Cardiac muscle cell (in vitro differentiated cells and primary cell): Measurements from ENCODE around the gene TTLL3. TPM values are rescaled to one million over a fixed set of nuclear protein-coding genes. Genes with fewer than 3 reads are reported as not detected.

Source experiments
- DNase-seq, 2 donors: peaks; one replicate each; pipeline versions ENCODE4 v3.0.0 to v3.0.0-alpha.2; 2010 to 2017; ENCODE audit warnings: low read depth in 1 of 2, low spot score in 1 of 2
- H3K27ac ChIP-seq: fragments of 200-600 bp; sonication (generic); 2 replicates; pipeline ENCODE4 v1.5.1; 2016
- H3K27me3 ChIP-seq: fragments of 200-600 bp; sonication (generic); 2 replicates; pipeline ENCODE4 v1.6.0; 2016; ENCODE audit warnings: control low read depth
- H3K36me3 ChIP-seq: fragments of 200-600 bp; sonication (generic); 2 replicates; pipeline ENCODE4 v1.5.1; 2016; ENCODE audit warnings: control low read depth
- H3K4me1 ChIP-seq: fragments of 200-600 bp; sonication (generic); 2 replicates; pipeline ENCODE4 v1.8.1; 2017; ENCODE audit warnings: low read depth, mild to moderate bottlenecking, mixed run types
- H3K4me3 ChIP-seq: fragments of 200-600 bp; sonication (generic); 2 replicates; pipeline ENCODE4 v1.5.1; 2016; ENCODE audit warnings: mild to moderate bottlenecking
- H3K9me3 ChIP-seq: fragments of 200-600 bp; sonication (generic); 2 replicates; pipeline ENCODE4 v1.5.1; 2017; ENCODE audit warnings: low read depth, mild to moderate bottlenecking, control low read depth
- CTCF ChIP-seq: IDR thresholded peaks from 2 replicates; pipeline ENCODE4 v1.5.1; 2012; ENCODE audit warnings: low read depth, mild to moderate bottlenecking, low read length
- polyA plus RNA-seq: library from polyadenylated mRNA; unstranded; fragments of >200 nt; fragmentation: Nextera tagmentation; extraction: Ambion mirVana; gene quantifications from 2 replicates; pipeline ENCODE4 v1.2.1, GENCODE V29; 2016
- total RNA-seq: library from RNA; depleted of rRNA; stranded (reverse); fragments of >200 nt; gene quantifications from 2 replicates; pipeline ENCODE4 v1.2.3, GENCODE V29; 2016

Gene TTLL3
- total and polyA plus RNA-seq, 2 experiments from 2014 or later, result 29.4 to 59.6 TPM

- Histone ChIP-seq H3K9me3 (no peaks in the 10 kb centered on the region), H3K4me3 (no peak overlapping the region), H3K27me3 (no peaks in the 10 kb centered on the region), H3K4me1 (peaks cover 11% of the 10 kb centered on the region), H3K27ac (no peak overlapping the region), H3K36me3 (no peaks in the 10 kb centered on the region)
- TF ChIP-seq CTCF, result no peak
- no peak for DNase-seq
These were observed 2.9 kb downstream of the TTLL3 start for GRCh38 chr3:9812870-9813483.

GRCh38 chr3:9815986-9816385 lies 5.9 kb downstream of the TTLL3 start:
- no peak for TF ChIP-seq CTCF
- Histone ChIP-seq H3K27ac (no peak overlapping the region), H3K9me3 (no peaks in the 10 kb centered on the region), H3K4me1 (no peaks in the 10 kb centered on the region), H3K36me3 (no peaks in the 10 kb centered on the region), H3K27me3 (no peaks in the 10 kb centered on the region), H3K4me3 (no peak overlapping the region)
- no peak for DNase-seq

- no peak overlapping the region for H3K4me3 ChIP-seq
- TF ChIP-seq CTCF, result no peak
- H3K27ac ChIP-seq, result no peak overlapping the region
- no peaks in the 10 kb centered on the region for H3K36me3 ChIP-seq
- no peaks in the 10 kb centered on the region for H3K9me3 ChIP-seq
- no peaks in the 10 kb centered on the region for H3K27me3 ChIP-seq
- H3K4me1 ChIP-seq, result no peaks in the 10 kb centered on the region
- DNase-seq, result no peak
These were observed 7.4 kb downstream of the TTLL3 start for GRCh38 chr3:9817436-9817835.

- no peak for TF ChIP-seq CTCF
- no peak overlapping the region for H3K27ac ChIP-seq
- no peaks in the 10 kb centered on the region for H3K27me3 ChIP-seq
- H3K9me3 ChIP-seq, result no peaks in the 10 kb centered on the region
- DNase-seq, result no peak
- H3K4me1 ChIP-seq, result no peaks in the 10 kb centered on the region
- H3K36me3 ChIP-seq, result no peaks in the 10 kb centered on the region
- H3K4me3 ChIP-seq, result no peak overlapping the region
These were observed 8.7 kb downstream of the TTLL3 start for GRCh38 chr3:9818666-9819335.

GRCh38 chr3:9820543-9820942 lies 10.5 kb downstream of the TTLL3 start:
- no peak for TF ChIP-seq CTCF

More at GRCh38 chr3:9820543-9820942, 10.5 kb downstream of the TTLL3 start:
- H3K9me3 ChIP-seq, result no peaks in the 10 kb centered on the region
- no peaks in the 10 kb centered on the region for H3K27me3 ChIP-seq
- H3K27ac ChIP-seq, result no peak overlapping the region
- H3K4me3 ChIP-seq, result no peak overlapping the region
- DNase-seq, result no peak
- no peaks in the 10 kb centered on the region for H3K4me1 ChIP-seq
- H3K36me3 ChIP-seq, result no peaks in the 10 kb centered on the region
